Trophoblast cell (in vitro differentiated cells and primary cell): ENCODE data around the gene KIF2A.

ENCODE experiments used
- DNase-seq, 2 donors: peaks; one replicate each; pipeline ENCODE4 v3.0.0-alpha.2; 2016
- H2AFZ ChIP-seq: 2 replicates; pipeline ENCODE4 v1.6.1; 2013; ENCODE audit warnings: low read length, moderate library complexity, mild to moderate bottlenecking; ENCODE audit not compliant: insufficient read depth, poor library complexity
- H2AK5ac ChIP-seq: 2 replicates; pipeline ENCODE4 v1.6.1; 2013; ENCODE audit warnings: mild to moderate bottlenecking, low read length
- H2BK120ac ChIP-seq: 2 replicates; pipeline ENCODE4 v1.6.1; 2013; ENCODE audit warnings: low read length, mild to moderate bottlenecking, moderate library complexity; ENCODE audit not compliant: insufficient read depth, poor library complexity
- H2BK12ac ChIP-seq: 2 replicates; pipeline ENCODE4 v1.6.1; 2013; ENCODE audit warnings: mild to moderate bottlenecking, low read length, moderate library complexity
- H2BK5ac ChIP-seq: 2 replicates; pipeline ENCODE4 v1.6.1; 2013; ENCODE audit warnings: low read length, low read depth, moderate library complexity, mild to moderate bottlenecking; ENCODE audit not compliant: poor library complexity
- H3K14ac ChIP-seq: 2 replicates; pipeline ENCODE4 v1.6.1; 2013; ENCODE audit warnings: mild to moderate bottlenecking, low read length
- H3K18ac ChIP-seq: 2 replicates; pipeline ENCODE4 v1.6.1; 2013; ENCODE audit warnings: mild to moderate bottlenecking, low read length
- H3K23ac ChIP-seq: 2 replicates; pipeline ENCODE4 v1.6.1; 2013; ENCODE audit warnings: low read length
- H3K27ac ChIP-seq: 2 replicates; pipeline ENCODE4 v1.5.1; 2013; ENCODE audit warnings: low read depth, mild to moderate bottlenecking, inconsistent platforms, low read length, moderate library complexity
- H3K27me3 ChIP-seq: 2 replicates; pipeline ENCODE4 v1.6.1; 2013; ENCODE audit warnings: inconsistent platforms, mild to moderate bottlenecking, low read length, moderate library complexity; ENCODE audit not compliant: insufficient read depth
- H3K36me3 ChIP-seq, 2 experiments: 1 replicate in 1 of 2; 2 replicates in 1 of 2; pipeline ENCODE4 v1.6.1; 2013; ENCODE audit warnings: low read length in 2 of 2, mild to moderate bottlenecking in 2 of 2, moderate library complexity in 1 of 2; ENCODE audit not compliant: insufficient read depth in 2 of 2, control insufficient read depth in 1 of 2
- H3K4ac ChIP-seq: 2 replicates; pipeline ENCODE4 v1.6.1; 2013; ENCODE audit warnings: low read depth, mild to moderate bottlenecking, low read length, moderate library complexity
- H3K4me1 ChIP-seq, 2 experiments: 1 replicate in 1 of 2; 2 replicates in 1 of 2; pipeline ENCODE4 v1.6.1; 2013; ENCODE audit warnings: low read length in 2 of 2, mild to moderate bottlenecking in 2 of 2, moderate library complexity in 1 of 2; ENCODE audit not compliant: insufficient read depth in 2 of 2, control insufficient read depth in 1 of 2
- H3K4me2 ChIP-seq: 2 replicates; pipeline ENCODE4 v1.6.1; 2013; ENCODE audit warnings: inconsistent platforms, mild to moderate bottlenecking, low read length, moderate library complexity
- H3K4me3 ChIP-seq: 2 replicates; pipeline ENCODE4 v1.5.1; 2013; ENCODE audit warnings: mild to moderate bottlenecking, low read depth, low read length, inconsistent platforms
- H3K79me1 ChIP-seq: one replicate; pipeline ENCODE4 v1.6.1; 2013; ENCODE audit warnings: low read length
- H3K79me2 ChIP-seq: 2 replicates; pipeline ENCODE4 v1.6.1; 2013; ENCODE audit warnings: low read length, mild to moderate bottlenecking; ENCODE audit not compliant: control insufficient read depth, insufficient read depth, poor library complexity
- H3K9ac ChIP-seq: 2 replicates; pipeline ENCODE4 v1.6.1; 2013; ENCODE audit warnings: mild to moderate bottlenecking, low read length
- H3K9me3 ChIP-seq: 2 replicates; pipeline ENCODE4 v1.6.1; 2013; ENCODE audit warnings: low read depth, mild to moderate bottlenecking, control low read depth, inconsistent platforms, low read length; ENCODE audit not compliant: insufficient read depth
- H4K12ac ChIP-seq: 2 replicates; pipeline ENCODE4 v1.6.1; 2013; ENCODE audit warnings: low read depth, mild to moderate bottlenecking, low read length, moderate library complexity
- H4K8ac ChIP-seq: 2 replicates; pipeline ENCODE4 v1.6.1; 2013; ENCODE audit warnings: low read depth, mild to moderate bottlenecking, low read length, moderate library complexity
- H4K91ac ChIP-seq: one replicate; pipeline ENCODE4 v1.6.1; 2013; ENCODE audit warnings: low read depth, mild to moderate bottlenecking, low read length, moderate library complexity
- WGBS: extraction: QIAGEN DNeasy Blood & Tissue Kit; methylation state at CpG from one replicate; pipeline ENCODE4 v1.1.7; 2013; ENCODE audit warnings: missing lambda C conversion rate; ENCODE audit not compliant: insufficient read length, insufficient coverage; ENCODE audit errors: extremely low coverage; 5-methylcytosine and 5-hydroxymethylcytosine counted together

The KIF2A gene

DNA sequence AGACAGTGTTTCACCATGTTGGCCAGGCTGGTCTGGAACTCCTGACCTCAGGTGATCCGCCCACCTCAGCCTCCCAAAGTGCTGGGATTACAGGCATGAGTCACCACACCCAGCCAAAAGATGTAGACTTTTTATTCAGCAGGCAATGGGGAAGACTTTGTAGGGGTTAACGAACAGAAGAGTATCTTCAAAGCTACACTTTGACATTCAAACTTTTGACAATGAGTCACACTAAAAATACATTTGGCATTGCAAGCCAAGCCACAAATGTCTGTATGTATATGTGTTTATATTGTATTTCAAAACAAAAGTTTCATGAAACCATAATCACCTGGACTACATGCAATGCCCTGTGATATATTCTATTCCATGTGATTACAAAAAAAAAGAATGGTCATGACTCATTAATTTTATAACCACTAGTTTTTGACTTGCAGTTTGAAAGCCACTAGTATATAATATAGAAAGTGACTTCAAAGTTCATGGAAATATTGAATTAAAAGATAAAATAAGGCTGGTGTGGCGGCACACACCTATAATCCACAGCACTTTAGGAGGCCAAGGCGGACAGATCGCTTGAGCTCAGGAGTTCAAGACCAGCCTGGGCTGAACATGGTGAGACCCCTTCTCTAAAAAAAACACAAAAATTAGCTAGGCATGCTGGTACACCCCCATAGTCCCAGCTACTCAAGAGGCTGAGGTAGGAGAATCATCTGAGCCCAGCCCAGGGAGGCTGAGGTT lies 89.4 kb downstream of the KIF2A start:
- no peak for DNase-seq
- no peak overlapping the region for H4K91ac ChIP-seq
- no peaks in the 10 kb centered on the region for H3K27me3 ChIP-seq
- H3K14ac ChIP-seq: no peak overlapping the region
- H3K4me2 ChIP-seq: no peak overlapping the region
- H2BK5ac ChIP-seq: no peak overlapping the region
- no peak overlapping the region for H3K27ac ChIP-seq
- H2AFZ ChIP-seq: no peak overlapping the region
- H2AK5ac ChIP-seq: no peak overlapping the region
- H3K18ac ChIP-seq: no peak overlapping the region
- H4K8ac ChIP-seq: no peak overlapping the region
- no peak overlapping the region for H3K4ac ChIP-seq
- H3K4me1 ChIP-seq: no peaks in the 10 kb centered on the region
- no peak overlapping the region for H2BK12ac ChIP-seq
- H2BK120ac ChIP-seq: no peak overlapping the region
- no CpG with 5 or more reads among the region's 5 CpGs for WGBS
- H3K79me2 ChIP-seq: no peaks in the 10 kb centered on the region
- H3K9ac ChIP-seq: no peak overlapping the region
- H3K79me1 ChIP-seq: no peaks in the 10 kb centered on the region
- H3K4me3 ChIP-seq: no peak overlapping the region
- no peaks in the 10 kb centered on the region for H3K9me3 ChIP-seq
- H3K36me3 ChIP-seq: peaks cover 14% of the 10 kb centered on the region in 2 experiments
- no peak overlapping the region for H3K23ac ChIP-seq
- no peak overlapping the region for H4K12ac ChIP-seq

- peak within 1 kb of the TSS; percentile 41 for H3K18ac ChIP-seq
- H3K27ac ChIP-seq: peak within 1 kb of the TSS; percentile 98
- H3K27me3 ChIP-seq: no peaks in the 10 kb centered on the region
- peak within 1 kb of the TSS; percentile 79 for H3K14ac ChIP-seq
- H2AK5ac ChIP-seq: no peak within 1 kb of the TSS
- peak within 1 kb of the TSS; percentile 82 for H2BK5ac ChIP-seq
- peak within 1 kb of the TSS; percentile 98 for H2AFZ ChIP-seq
- peaks cover 10% of the 10 kb centered on the region for H3K79me1 ChIP-seq
- peak within 1 kb of the TSS; percentile 6 for H2BK12ac ChIP-seq
- no peaks in the 10 kb centered on the region for H3K9me3 ChIP-seq
- peak within 1 kb of the TSS; percentile 85 for H4K12ac ChIP-seq
- peak within 1 kb of the TSS; percentile 84 for H4K8ac ChIP-seq
- H2BK120ac ChIP-seq: peak within 1 kb of the TSS; percentile 56
- peak within 1 kb of the TSS; percentile 98 for H3K9ac ChIP-seq
- no CpG with 5 or more reads among the region's 66 CpGs for WGBS
- H4K91ac ChIP-seq: peak within 1 kb of the TSS; percentile 86
- H3K79me2 ChIP-seq: peaks cover 4% of the 10 kb centered on the region
- peaks cover 11% of the 10 kb centered on the region in 2 experiments for H3K36me3 ChIP-seq
- peak within 1 kb of the TSS; percentile 93 for H3K4me2 ChIP-seq
- H3K4ac ChIP-seq: peak within 1 kb of the TSS; percentile 29
- H3K4me3 ChIP-seq: peak within 1 kb of the TSS; percentile 88
- no peaks in the 10 kb centered on the region for H3K4me1 ChIP-seq
- no peak within 1 kb of the TSS for H3K23ac ChIP-seq
- peak; percentile 99 for DNase-seq
Observed at GRCh38 chr5:62403411-62404250, 97.6 kb downstream of the KIF2A start, which contains the start of gene DIMT1. Gene DIMT1 (minus strand): TSS chr5:62403905. CDS start chr5:62403772, 133 bp downstream.

- Histone ChIP-seq H2BK120ac (peak within 1 kb of the TSS; percentile 72), H3K4ac (peak within 1 kb of the TSS; percentile 98), H3K18ac (peak within 1 kb of the TSS; percentile 83), H4K8ac (peak within 1 kb of the TSS; percentile 100), H3K4me2 (peak within 1 kb of the TSS; percentile 86), H4K91ac (peak within 1 kb of the TSS; percentile 80), H3K23ac (no peak within 1 kb of the TSS), H2AK5ac (peak within 1 kb of the TSS; percentile 55), H3K4me1 (peaks cover 3 to 4% of the 10 kb centered on the region in 2 experiments), H3K27me3 (no peaks in the 10 kb centered on the region), H3K14ac (peak within 1 kb of the TSS; percentile 97), H3K79me1 (peaks cover 5% of the 10 kb centered on the region), H2BK12ac (peak within 1 kb of the TSS; percentile 64), H4K12ac (peak within 1 kb of the TSS; percentile 100), H3K36me3 (no peaks in the 10 kb centered on the region), H2BK5ac (peak within 1 kb of the TSS; percentile 85), H3K9ac (peak within 1 kb of the TSS; percentile 59), H3K27ac (no peak within 1 kb of the TSS), H3K79me2 (peaks cover 6% of the 10 kb centered on the region), H3K4me3 (peak within 1 kb of the TSS; percentile 81), H3K9me3 (no peaks in the 10 kb centered on the region), H2AFZ (peak within 1 kb of the TSS; percentile 92)
- peak; percentile 100 for DNase-seq
- WGBS: no CpG with 5 or more reads among the region's 66 CpGs
Observed at GRCh38 chr5:62412549-62413329, 106.7 kb downstream of the KIF2A start, which contains the start of gene IPO11. Gene IPO11 (plus strand): TSS chr5:62412763. CDS start chr5:62437280, 24,517 bp downstream.

GRCh38 chr5:62413711-62414110 lies 107.7 kb downstream of the KIF2A start:
- no peak overlapping the region for H2AK5ac ChIP-seq
- H4K91ac ChIP-seq: no peak overlapping the region

More at GRCh38 chr5:62413711-62414110, 107.7 kb downstream of the KIF2A start:
- Histone ChIP-seq H2AFZ (no peak overlapping the region), H2BK12ac (no peak overlapping the region), H2BK5ac (no peak overlapping the region), H3K14ac (no peak overlapping the region), H3K4me2 (peak overlapping the region; percentile 86), H2BK120ac (no peak overlapping the region), H3K4me1 (peaks cover 3 to 4% of the 10 kb centered on the region in 2 experiments), H3K79me2 (peaks cover 6% of the 10 kb centered on the region), H4K12ac (no peak overlapping the region), H3K18ac (no peak overlapping the region), H3K79me1 (peaks cover 5% of the 10 kb centered on the region), H3K27ac (no peak overlapping the region), H3K27me3 (no peaks in the 10 kb centered on the region), H3K9ac (no peak overlapping the region), H3K9me3 (no peaks in the 10 kb centered on the region), H3K4me3 (no peak overlapping the region), H3K36me3 (no peaks in the 10 kb centered on the region), H3K23ac (no peak overlapping the region), H4K8ac (peak overlapping the region; percentile 23), H3K4ac (peak overlapping the region; percentile 98)
- no peak for DNase-seq
- no CpG with 5 or more reads among the region's 3 CpGs for WGBS
